Activated T-helper 17 cell treated with anti-CD3 and anti-CD28 coated beads, Interleukin-2, amount 50 U/mL, for 72 hours (primary cell): ENCODE measurements around the gene CCN6. TPM values are rescaled to one million over a fixed set of nuclear protein-coding genes. Genes with fewer than 3 reads are reported as not detected.
"Not testable (repeated sequence)": the region's sequence is repeated elsewhere in the genome, so short reads cannot be mapped to it uniquely, and the experiment has no call there.

ENCODE experiments used
- ATAC-seq: fragments of 150-1000 bp; cut with Tn5 transposase; replicated peaks from 2 replicates; pipeline ENCODE4 v1.10.0; 2021; ENCODE audit warnings: mild to moderate bottlenecking, moderate library complexity
- H3K27ac Mint-ChIP-seq: one replicate; pipeline ENCODE4 v1.8.0; 2022; ENCODE audit warnings: mixed read lengths
- H3K27me3 Mint-ChIP-seq: one replicate; pipeline ENCODE4 v1.8.0; 2022; ENCODE audit warnings: mixed read lengths
- H3K36me3 Mint-ChIP-seq: one replicate; pipeline ENCODE4 v1.8.0; 2022; ENCODE audit warnings: low read depth, mild to moderate bottlenecking, mixed read lengths
- H3K4me1 Mint-ChIP-seq: one replicate; pipeline ENCODE4 v1.8.0; 2022; ENCODE audit warnings: mixed read lengths
- H3K4me3 Mint-ChIP-seq: one replicate; pipeline ENCODE4 v1.8.0; 2022; ENCODE audit warnings: mild to moderate bottlenecking, mixed read lengths
- H3K9me3 Mint-ChIP-seq: one replicate; pipeline ENCODE4 v1.8.0; 2022; ENCODE audit warnings: mixed read lengths
- total RNA-seq, 2 donors: library from RNA; stranded (reverse); gene quantifications; one replicate each; pipeline ENCODE4 v1.2.3, GENCODE V29; 2022

Gene CCN6
- total RNA-seq, 2 donors from 2014 or later, result 0.66 TPM; not detected in 1

GRCh38 chr6:112036088-112036637, 17.7 kb upstream of the CCN6 start:
- Mint-ChIP-seq H3K4me1 (peaks cover 22% of the 10 kb centered on the region), H3K27ac (peak overlapping the region; percentile 54), H3K4me3 (peak overlapping the region; percentile 34), H3K27me3 (no peaks in the 10 kb centered on the region), H3K36me3 (no peaks in the 10 kb centered on the region), H3K9me3 (no peaks in the 10 kb centered on the region)
- peak; percentile 75 for ATAC-seq

- Mint-ChIP-seq H3K27ac (no peak overlapping the region), H3K4me1 (peaks cover 30% of the 10 kb centered on the region), H3K9me3 (no peaks in the 10 kb centered on the region), H3K27me3 (no peaks in the 10 kb centered on the region), H3K36me3 (no peaks in the 10 kb centered on the region), H3K4me3 (no peak overlapping the region)
- ATAC-seq, result peak; percentile 17
Observed at GRCh38 chr6:112037783-112038216, 16.1 kb upstream of the CCN6 start.

DNA sequence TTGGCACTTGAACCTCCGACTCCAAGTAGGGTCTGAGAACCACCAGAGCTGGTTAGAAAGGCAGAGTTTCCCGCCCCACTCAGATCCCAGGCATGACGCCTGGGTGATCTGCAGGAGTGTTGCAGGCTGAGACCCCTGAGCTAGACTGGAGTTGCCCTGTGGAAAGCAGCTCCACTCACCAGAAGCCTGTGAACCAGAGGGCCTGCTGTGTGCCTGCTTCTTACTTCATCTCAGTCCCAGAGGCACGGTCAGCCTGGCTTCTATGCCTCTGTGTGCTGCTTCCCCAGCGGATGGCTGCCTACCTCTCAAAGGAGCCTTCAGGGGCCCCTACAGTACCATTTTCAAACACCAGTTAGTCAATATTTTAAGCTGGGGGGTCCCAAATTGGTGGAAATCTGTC, 15.6 kb upstream of the CCN6 start:
- H3K27me3 Mint-ChIP-seq, result no peaks in the 10 kb centered on the region
- H3K27ac Mint-ChIP-seq, result no peak overlapping the region
- H3K4me1 Mint-ChIP-seq, result peaks cover 31% of the 10 kb centered on the region
- ATAC-seq, result no peak
- no peak overlapping the region for H3K4me3 Mint-ChIP-seq
- H3K36me3 Mint-ChIP-seq, result no peaks in the 10 kb centered on the region
- no peaks in the 10 kb centered on the region for H3K9me3 Mint-ChIP-seq

DNA sequence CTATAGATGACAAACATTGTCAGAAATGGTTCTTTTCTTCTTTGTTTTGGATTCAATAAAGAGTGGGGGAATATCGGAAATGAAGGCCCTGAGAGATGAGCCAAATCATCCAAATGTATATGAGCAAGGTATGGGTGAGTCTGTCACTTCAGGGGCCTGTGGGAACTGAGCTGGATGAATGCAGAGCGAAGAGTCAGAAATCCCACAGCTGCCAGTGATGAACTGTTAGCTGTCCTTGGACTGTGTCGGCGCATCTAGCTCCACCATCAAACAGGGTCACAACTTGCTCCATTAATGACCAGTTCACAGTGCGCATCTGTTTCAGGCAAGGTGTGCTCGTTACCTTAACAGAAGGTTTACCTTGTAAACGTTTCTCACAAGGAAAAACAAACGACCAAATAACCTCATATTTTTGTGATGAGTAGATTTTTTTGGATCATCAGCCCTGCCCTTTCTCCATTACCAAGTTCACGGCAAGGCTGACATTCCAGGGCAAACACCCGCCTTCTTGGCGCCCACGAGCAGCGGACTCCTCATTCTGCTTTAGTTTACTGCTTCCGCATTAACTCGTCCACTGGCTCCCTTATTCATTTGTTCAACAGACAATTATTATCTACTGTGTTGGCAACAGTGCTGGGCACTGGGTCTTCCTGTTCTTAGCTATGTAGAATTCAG, 15.0 kb upstream of the CCN6 start:
- Mint-ChIP-seq H3K27ac (no peak overlapping the region), H3K9me3 (no peaks in the 10 kb centered on the region), H3K27me3 (no peaks in the 10 kb centered on the region), H3K36me3 (no peaks in the 10 kb centered on the region), H3K4me1 (peaks cover 25% of the 10 kb centered on the region), H3K4me3 (no peak overlapping the region)
- no peak for ATAC-seq

DNA sequence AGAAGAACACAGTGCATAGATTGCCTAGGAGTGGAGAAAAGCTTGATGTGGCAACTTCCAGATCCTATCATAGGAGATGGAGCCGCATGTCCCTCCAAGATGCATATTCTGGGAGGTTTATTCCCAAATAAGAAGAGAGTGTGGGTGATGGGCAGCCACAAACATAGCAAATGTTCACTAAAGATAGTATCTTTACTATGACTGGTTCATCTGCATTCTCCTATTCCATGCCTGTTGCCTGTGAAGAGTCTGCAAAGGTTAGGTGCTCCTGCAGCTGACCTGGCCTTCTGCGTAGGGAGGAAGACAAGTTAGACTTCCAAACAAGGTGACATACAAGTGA, 14.5 kb upstream of the CCN6 start:
- H3K27ac Mint-ChIP-seq, result no peak overlapping the region
- H3K4me3 Mint-ChIP-seq, result no peak overlapping the region
- no peaks in the 10 kb centered on the region for H3K9me3 Mint-ChIP-seq
- peaks cover 19% of the 10 kb centered on the region for H3K4me1 Mint-ChIP-seq
- no peaks in the 10 kb centered on the region for H3K27me3 Mint-ChIP-seq
- H3K36me3 Mint-ChIP-seq, result no peaks in the 10 kb centered on the region
- ATAC-seq, result no peak

GRCh38 chr6:112040956-112041355, 12.9 kb upstream of the CCN6 start:
- Mint-ChIP-seq H3K36me3 (no peaks in the 10 kb centered on the region), H3K4me1 (peaks cover 13% of the 10 kb centered on the region)

DNA sequence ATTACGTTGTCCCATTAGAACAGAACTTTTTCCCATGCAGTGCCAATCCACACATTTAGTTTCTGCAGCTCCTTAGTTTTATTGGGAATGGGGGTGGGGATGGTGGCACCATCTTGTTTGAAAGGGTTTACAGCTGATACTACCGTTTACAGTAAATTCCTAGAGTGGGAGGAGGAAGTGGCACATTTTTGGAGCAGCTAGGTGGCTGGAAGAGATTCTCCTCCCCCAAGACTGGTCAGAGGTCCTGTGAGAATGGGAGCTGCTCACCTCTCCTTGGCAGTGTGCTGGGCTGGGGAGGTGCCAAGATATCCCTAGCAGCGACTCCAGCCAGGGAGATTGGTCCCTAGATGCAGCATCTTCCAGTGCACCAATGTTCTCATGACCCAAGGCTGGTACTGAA, 12.4 kb upstream of the CCN6 start:
- no peaks in the 10 kb centered on the region for H3K36me3 Mint-ChIP-seq
- H3K4me3 Mint-ChIP-seq, result peak overlapping the region; percentile 93
- no peak for ATAC-seq
- H3K4me1 Mint-ChIP-seq, result peaks cover 9% of the 10 kb centered on the region
- no peaks in the 10 kb centered on the region for H3K27me3 Mint-ChIP-seq
- peak overlapping the region; percentile 97 for H3K27ac Mint-ChIP-seq
- no peaks in the 10 kb centered on the region for H3K9me3 Mint-ChIP-seq

More at GRCh38 chr6:112040956-112041355, 12.9 kb upstream of the CCN6 start:
- no peak overlapping the region for H3K4me3 Mint-ChIP-seq
- peak overlapping the region; percentile 97 for H3K27ac Mint-ChIP-seq
- no peaks in the 10 kb centered on the region for H3K9me3 Mint-ChIP-seq
- no peak for ATAC-seq
- no peaks in the 10 kb centered on the region for H3K27me3 Mint-ChIP-seq

DNA sequence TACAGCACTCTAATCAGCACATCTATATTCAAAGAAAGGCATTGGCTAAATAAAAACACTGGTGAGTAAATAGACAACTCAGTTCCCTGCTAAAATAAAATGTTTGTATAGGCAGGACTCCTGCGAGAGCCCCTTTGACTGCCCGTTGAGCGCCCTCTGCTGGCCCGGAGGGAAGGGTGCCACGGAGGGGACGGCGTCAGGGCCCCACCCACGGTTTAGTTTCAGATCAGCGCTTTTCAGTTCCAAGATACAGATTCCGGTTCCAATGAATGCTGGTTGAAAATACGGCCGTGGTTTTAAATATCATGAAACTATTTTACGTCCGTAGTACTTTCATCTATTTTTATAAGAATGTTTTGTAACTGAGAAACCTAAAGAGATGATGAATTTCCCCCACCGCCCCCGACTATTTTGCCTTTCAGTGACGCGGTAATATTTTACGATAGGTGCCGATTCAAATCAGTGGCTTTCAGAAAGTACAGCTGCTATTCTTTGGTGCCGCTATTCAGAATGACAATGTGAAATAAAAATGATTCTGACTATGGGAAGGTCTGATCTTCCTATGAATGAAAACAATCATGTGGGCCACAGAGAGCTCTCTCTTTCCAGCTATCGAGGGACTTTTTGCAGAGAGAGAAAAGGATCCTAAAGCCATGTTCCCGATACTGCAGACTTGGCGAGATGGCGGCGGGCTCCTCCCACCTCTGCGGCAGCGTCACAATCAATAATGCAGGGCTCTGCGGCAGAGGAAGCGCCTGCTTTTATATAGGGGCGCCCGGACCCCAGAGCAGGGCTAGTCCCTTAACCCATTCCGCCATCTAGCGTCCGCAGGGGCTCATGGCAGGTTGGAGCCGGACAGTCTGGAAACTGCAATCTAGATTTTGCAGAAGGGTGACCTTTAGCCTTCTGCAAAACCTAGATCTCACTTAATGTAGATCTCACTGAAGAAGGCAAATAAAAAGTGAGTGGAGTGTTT, 10.6 kb upstream of the CCN6 start:
- H3K4me1 Mint-ChIP-seq, result peaks cover 9% of the 10 kb centered on the region
- peak; percentile 88 for ATAC-seq
- H3K36me3 Mint-ChIP-seq, result no peaks in the 10 kb centered on the region

GRCh38 chr6:112044196-112044595, 9.7 kb upstream of the CCN6 start:
- no peak overlapping the region for H3K27ac Mint-ChIP-seq
- ATAC-seq, result no peak
- H3K27me3 Mint-ChIP-seq, result no peaks in the 10 kb centered on the region
- peak overlapping the region; percentile 93 for H3K4me3 Mint-ChIP-seq
- H3K36me3 Mint-ChIP-seq, result no peaks in the 10 kb centered on the region
- no peaks in the 10 kb centered on the region for H3K9me3 Mint-ChIP-seq
- peaks cover 9% of the 10 kb centered on the region for H3K4me1 Mint-ChIP-seq

More for the DNA sequence above, 10.6 kb upstream of the CCN6 start:
- Mint-ChIP-seq H3K4me3 (peak overlapping the region; percentile 93), H3K27ac (peak overlapping the region; percentile 97), H3K27me3 (no peaks in the 10 kb centered on the region), H3K9me3 (no peaks in the 10 kb centered on the region)

DNA sequence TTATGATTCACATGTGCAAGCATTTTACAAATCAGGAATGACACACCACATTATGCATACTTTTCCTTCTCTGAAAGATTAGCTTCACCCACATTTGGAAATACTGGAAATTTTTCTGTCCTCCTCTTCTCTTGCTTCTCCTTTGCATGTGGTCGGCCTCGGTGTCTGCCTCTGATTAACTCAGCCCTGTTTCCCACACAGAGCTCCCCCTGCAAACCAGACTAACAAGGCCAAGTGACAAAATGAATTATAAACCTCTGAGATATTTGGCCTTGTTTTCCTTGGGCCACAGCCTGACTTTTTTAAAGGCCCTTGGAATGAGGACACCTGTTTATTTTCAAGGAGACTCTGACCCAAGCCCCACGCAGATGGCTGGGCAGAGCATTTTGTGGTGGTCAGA, 9.0 kb upstream of the CCN6 start:
- H3K9me3 Mint-ChIP-seq, result no peaks in the 10 kb centered on the region
- H3K4me3 Mint-ChIP-seq, result no peak overlapping the region
- H3K27me3 Mint-ChIP-seq, result no peaks in the 10 kb centered on the region
- no peaks in the 10 kb centered on the region for H3K36me3 Mint-ChIP-seq
- H3K27ac Mint-ChIP-seq, result no peak overlapping the region
- ATAC-seq, result no peak
- H3K4me1 Mint-ChIP-seq, result peaks cover 9% of the 10 kb centered on the region

DNA sequence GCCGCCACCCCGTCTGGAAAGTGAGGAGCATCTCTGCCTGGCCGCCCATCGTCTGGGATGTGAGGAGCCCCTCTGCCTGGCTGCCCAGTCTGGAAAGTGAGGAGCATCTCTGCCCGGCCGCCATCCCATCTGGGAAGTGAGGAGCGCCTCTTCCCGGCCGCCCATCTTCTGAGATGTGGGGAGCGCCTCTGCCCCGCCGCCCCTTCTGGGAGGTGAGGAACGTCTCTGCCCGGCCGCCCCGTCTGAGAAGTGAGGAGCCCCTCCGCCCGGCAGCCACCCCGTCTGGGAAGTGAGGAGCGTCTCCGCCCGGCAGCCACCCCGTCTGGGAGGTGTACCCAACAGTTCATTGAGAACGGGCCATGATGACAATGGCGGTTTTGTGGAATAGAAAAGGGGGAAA, 6.4 kb upstream of the CCN6 start:
- not testable (repeated sequence) for H3K27ac Mint-ChIP-seq, H3K36me3 Mint-ChIP-seq, H3K4me1 Mint-ChIP-seq, H3K9me3 Mint-ChIP-seq, ATAC-seq, H3K4me3 Mint-ChIP-seq, H3K27me3 Mint-ChIP-seq

GRCh38 chr6:112049026-112049799, 4.7 kb upstream of the CCN6 start:
- Mint-ChIP-seq H3K4me3 (no peak overlapping the region), H3K36me3 (no peaks in the 10 kb centered on the region), H3K9me3 (no peaks in the 10 kb centered on the region), H3K27me3 (no peaks in the 10 kb centered on the region), H3K27ac (no peak overlapping the region), H3K4me1 (no peaks in the 10 kb centered on the region)
- ATAC-seq, result peak; percentile 84

- Mint-ChIP-seq H3K27ac (no peak overlapping the region), H3K4me3 (no peak overlapping the region), H3K9me3 (no peaks in the 10 kb centered on the region), H3K36me3 (no peaks in the 10 kb centered on the region), H3K4me1 (no peaks in the 10 kb centered on the region), H3K27me3 (no peaks in the 10 kb centered on the region)
- ATAC-seq, result no peak
Observed at GRCh38 chr6:112049996-112050395, 3.9 kb upstream of the CCN6 start.

GRCh38 chr6:112050429-112050828, 3.5 kb upstream of the CCN6 start:
- no peak for ATAC-seq
- Mint-ChIP-seq H3K36me3 (no peaks in the 10 kb centered on the region), H3K4me3 (no peak overlapping the region), H3K9me3 (no peaks in the 10 kb centered on the region), H3K27ac (no peak overlapping the region), H3K27me3 (no peaks in the 10 kb centered on the region), H3K4me1 (no peaks in the 10 kb centered on the region)
